Parathyroid adenoma (tissue), 2 donors: ENCODE measurements around the gene SLC22A8.

ENCODE experiments used
- H2AFZ ChIP-seq: fragments of 300-600 bp; sonication (generic); one replicate; pipeline ENCODE4 v1.7.0; 2017; ENCODE audit warnings: antibody characterized with exemption, mild to moderate bottlenecking
- H3K27ac ChIP-seq: fragments of 300-600 bp; sonication (generic); one replicate; pipeline ENCODE4 v1.7.0; 2017
- H3K27me3 ChIP-seq: fragments of 300-600 bp; sonication (generic); one replicate; pipeline ENCODE4 v1.7.0; 2017; ENCODE audit warnings: low read length; ENCODE audit not compliant: control insufficient read depth, insufficient read depth
- H3K36me3 ChIP-seq: fragments of 300-600 bp; sonication (generic); one replicate; pipeline ENCODE4 v1.7.0; 2017; ENCODE audit warnings: low read length; ENCODE audit not compliant: control insufficient read depth, insufficient read depth
- H3K4me1 ChIP-seq: fragments of 300-600 bp; sonication (generic); one replicate; pipeline ENCODE4 v1.7.0; 2017; ENCODE audit warnings: control low read depth
- H3K4me2 ChIP-seq: fragments of 300-600 bp; sonication (generic); one replicate; pipeline ENCODE4 v1.7.0; 2017; ENCODE audit warnings: low read length
- H3K4me3 ChIP-seq: fragments of 300-600 bp; sonication (generic); one replicate; pipeline ENCODE4 v1.7.0; 2017; ENCODE audit warnings: low read depth, low read length
- H3K79me2 ChIP-seq: fragments of 300-600 bp; sonication (generic); one replicate; pipeline ENCODE4 v1.7.0; 2017; ENCODE audit warnings: control low read depth
- H3K9ac ChIP-seq: fragments of 300-600 bp; sonication (generic); one replicate; pipeline ENCODE4 v1.7.0; 2017; ENCODE audit warnings: mild to moderate bottlenecking
- H3K9me3 ChIP-seq: fragments of 300-600 bp; sonication (generic); one replicate; pipeline ENCODE4 v1.7.0; 2017; ENCODE audit warnings: low read length; ENCODE audit not compliant: control insufficient read depth
- TF ChIP-seq, protein P1 (sequence below): fragments of 300-600 bp; sonication (generic); IDR thresholded peaks from one replicate; pipeline ENCODE4 v1.7.0; 2017; ENCODE audit warnings: antibody characterized with exemption, mild to moderate bottlenecking
- donor health status: primary hyperparathyroidism.

Gene SLC22A8

DNA sequence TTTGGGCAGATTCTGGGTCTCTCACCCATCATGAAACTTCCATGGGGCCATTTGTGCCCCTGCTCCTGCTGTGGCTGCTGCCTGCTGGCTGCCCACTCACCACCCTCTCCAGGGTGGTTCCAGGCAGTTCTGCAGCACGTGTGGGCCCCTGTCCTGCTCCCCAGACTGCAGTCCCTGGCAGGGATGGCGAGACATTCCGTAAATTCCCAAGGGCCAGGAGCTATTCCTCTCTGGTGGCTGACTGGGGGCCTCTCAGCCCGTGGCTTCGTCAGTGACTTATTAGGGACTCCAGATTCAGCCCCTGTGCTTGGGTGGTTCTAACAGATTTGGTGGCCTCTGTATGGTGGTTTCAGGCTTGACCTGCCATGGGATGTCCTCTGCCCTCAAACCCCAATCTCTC lies 3.9 kb upstream of the SLC22A8 start:
- no peak overlapping the region for H2AFZ ChIP-seq
- H3K27me3 ChIP-seq: no peaks in the 10 kb centered on the region
- H3K4me3 ChIP-seq: no peak overlapping the region
- TF ChIP-seq, protein P1, sequence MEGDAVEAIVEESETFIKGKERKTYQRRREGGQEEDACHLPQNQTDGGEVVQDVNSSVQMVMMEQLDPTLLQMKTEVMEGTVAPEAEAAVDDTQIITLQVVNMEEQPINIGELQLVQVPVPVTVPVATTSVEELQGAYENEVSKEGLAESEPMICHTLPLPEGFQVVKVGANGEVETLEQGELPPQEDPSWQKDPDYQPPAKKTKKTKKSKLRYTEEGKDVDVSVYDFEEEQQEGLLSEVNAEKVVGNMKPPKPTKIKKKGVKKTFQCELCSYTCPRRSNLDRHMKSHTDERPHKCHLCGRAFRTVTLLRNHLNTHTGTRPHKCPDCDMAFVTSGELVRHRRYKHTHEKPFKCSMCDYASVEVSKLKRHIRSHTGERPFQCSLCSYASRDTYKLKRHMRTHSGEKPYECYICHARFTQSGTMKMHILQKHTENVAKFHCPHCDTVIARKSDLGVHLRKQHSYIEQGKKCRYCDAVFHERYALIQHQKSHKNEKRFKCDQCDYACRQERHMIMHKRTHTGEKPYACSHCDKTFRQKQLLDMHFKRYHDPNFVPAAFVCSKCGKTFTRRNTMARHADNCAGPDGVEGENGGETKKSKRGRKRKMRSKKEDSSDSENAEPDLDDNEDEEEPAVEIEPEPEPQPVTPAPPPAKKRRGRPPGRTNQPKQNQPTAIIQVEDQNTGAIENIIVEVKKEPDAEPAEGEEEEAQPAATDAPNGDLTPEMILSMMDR: no peak
- H3K9ac ChIP-seq: no peak overlapping the region
- H3K9me3 ChIP-seq: no peaks in the 10 kb centered on the region
- no peak overlapping the region for H3K27ac ChIP-seq
- no peaks in the 10 kb centered on the region for H3K36me3 ChIP-seq
- H3K4me1 ChIP-seq: peaks cover 5% of the 10 kb centered on the region
- no peaks in the 10 kb centered on the region for H3K79me2 ChIP-seq
- no peak overlapping the region for H3K4me2 ChIP-seq

DNA sequence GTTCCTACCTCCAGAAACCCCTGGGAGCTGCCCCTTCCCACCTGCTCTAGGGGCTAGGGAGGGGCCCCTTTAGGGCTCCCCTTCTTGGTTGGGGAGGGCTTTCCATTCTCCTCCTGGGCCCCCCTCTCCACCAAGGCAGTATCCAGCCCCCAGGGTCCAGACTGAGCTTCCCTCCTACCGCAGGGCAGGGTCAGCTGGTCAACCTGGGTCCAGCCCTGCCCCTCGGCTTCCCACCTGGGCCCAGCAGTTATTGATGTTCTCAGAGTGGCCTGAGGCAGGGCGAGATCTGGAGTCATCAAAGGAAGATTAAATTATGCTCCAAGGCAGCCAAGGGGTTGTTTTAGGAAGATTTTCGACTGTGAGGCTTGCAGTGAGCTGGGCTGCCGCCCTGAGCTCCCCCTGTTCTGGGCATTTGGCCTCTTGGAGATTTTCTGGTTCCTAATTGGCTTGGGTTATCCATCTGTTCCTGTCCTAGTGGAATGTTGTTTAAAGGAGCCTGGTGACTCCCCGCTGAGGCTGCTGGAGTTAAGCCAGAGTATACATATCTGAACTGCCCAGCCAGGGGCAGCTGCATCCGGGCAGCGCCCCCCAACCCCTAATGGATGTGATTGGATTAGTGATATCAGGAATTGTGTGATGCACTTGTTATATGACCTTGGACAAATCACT lies 1.8 kb upstream of the SLC22A8 start:
- TF ChIP-seq, protein P1: no peak
- Histone ChIP-seq H3K27ac (no peak overlapping the region), H3K4me2 (no peak overlapping the region), H3K4me3 (no peak overlapping the region), H2AFZ (no peak overlapping the region), H3K9ac (no peak overlapping the region), H3K27me3 (no peaks in the 10 kb centered on the region), H3K79me2 (no peaks in the 10 kb centered on the region), H3K4me1 (peaks cover 5% of the 10 kb centered on the region), H3K9me3 (no peaks in the 10 kb centered on the region), H3K36me3 (no peaks in the 10 kb centered on the region)

DNA sequence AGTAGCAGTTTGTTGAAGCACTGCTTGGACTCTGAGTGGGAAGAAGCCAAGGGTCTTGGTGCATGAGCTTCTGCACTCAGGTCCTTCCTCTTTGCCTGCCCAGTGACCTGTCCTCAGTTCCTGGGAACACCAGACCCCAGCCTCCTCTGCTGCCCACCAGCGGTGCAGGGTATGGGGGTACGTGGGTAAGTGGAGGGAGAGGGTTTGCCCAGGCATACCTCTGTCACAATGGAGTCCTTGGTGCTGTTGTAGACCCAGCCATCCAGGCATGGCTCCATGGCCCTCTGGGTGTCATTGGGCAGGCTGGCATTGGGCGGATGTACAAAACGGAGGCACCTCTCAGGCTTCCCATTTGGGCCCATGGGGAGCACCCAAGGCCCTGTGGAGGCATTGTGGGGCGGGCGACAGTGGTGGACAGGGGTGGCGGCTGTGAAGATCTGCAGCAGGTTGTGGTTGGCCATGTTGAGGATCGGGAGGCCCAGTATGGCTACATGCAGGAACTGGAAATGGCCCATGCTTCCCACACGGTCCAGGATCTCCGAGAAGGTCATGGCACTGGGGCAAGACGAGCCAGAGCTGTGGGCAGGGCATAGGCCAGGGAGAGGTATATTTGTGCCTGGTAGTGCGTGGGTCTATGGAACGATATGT lies 1.1 kb downstream of the SLC22A8 start:
- no peak overlapping the region for H3K9ac ChIP-seq

DNA sequence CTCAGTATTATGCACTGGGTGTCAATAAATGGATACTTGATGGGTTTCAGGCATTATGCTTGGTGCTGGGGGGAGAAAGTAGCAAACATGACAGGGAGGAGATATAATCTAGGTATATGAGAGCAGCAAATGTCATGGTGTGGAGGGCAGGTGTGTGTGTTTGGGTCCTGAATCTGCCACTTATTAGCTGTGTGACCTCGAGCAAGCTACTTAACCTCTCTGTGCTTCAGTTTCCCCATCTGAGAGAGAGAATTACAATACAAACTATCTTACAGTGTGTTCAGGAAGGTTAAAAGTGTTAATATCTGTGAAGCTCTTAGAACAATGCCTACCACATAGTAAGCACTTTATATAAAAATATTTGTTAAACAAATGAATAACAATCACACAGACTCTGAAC lies 2.8 kb downstream of the SLC22A8 start:
- Histone ChIP-seq H3K27me3 (no peaks in the 10 kb centered on the region), H3K4me2 (no peak overlapping the region), H2AFZ (no peak overlapping the region), H3K27ac (no peak overlapping the region), H3K4me3 (no peak overlapping the region), H3K36me3 (no peaks in the 10 kb centered on the region), H3K79me2 (no peaks in the 10 kb centered on the region), H3K9ac (no peak overlapping the region), H3K4me1 (no peaks in the 10 kb centered on the region), H3K9me3 (no peaks in the 10 kb centered on the region)
- TF ChIP-seq, protein P1: no peak

More for the DNA sequence above, 1.1 kb downstream of the SLC22A8 start:
- H3K4me3 ChIP-seq: no peak overlapping the region
- no peaks in the 10 kb centered on the region for H3K27me3 ChIP-seq
- TF ChIP-seq, protein P1: no peak
- no peak overlapping the region for H3K4me2 ChIP-seq
- no peaks in the 10 kb centered on the region for H3K79me2 ChIP-seq
- no peaks in the 10 kb centered on the region for H3K4me1 ChIP-seq
- H3K9me3 ChIP-seq: no peaks in the 10 kb centered on the region
- no peak overlapping the region for H3K27ac ChIP-seq
- no peaks in the 10 kb centered on the region for H3K36me3 ChIP-seq
- H2AFZ ChIP-seq: no peak overlapping the region

DNA sequence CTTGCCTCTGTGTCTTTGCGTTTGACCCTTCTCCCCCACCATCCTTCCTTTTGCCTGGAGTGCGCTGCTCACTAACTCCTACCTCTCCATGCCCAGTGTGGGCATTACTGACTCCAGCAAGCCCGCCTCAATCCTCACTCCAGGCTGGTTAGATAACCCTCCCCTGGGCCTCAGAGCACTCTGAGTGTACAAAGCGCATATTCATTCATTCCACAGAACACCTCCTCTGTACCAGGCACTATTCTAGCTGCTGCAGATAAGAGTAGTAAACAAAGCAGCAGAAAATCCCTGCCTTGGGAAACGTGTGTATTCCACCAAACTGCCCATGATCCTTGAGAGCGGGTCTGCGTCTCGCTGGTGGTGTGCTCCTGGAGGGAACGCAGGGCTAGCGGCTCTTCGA lies 3.2 kb downstream of the SLC22A8 start:
- Histone ChIP-seq H3K4me3 (no peak overlapping the region), H3K4me1 (no peaks in the 10 kb centered on the region), H3K4me2 (no peak overlapping the region), H3K9ac (no peak overlapping the region), H3K27me3 (no peaks in the 10 kb centered on the region), H3K27ac (no peak overlapping the region), H3K79me2 (no peaks in the 10 kb centered on the region), H3K36me3 (no peaks in the 10 kb centered on the region), H2AFZ (no peak overlapping the region), H3K9me3 (no peaks in the 10 kb centered on the region)
- TF ChIP-seq, protein P1: no peak
